NCI-H226 (cell line): ENCODE results near the gene SPTBN5.

Experiments
- DNase-seq: peaks from one replicate; pipeline ENCODE4 v3.0.0-alpha.2; 2015

SPTBN5 gene

GRCh38 chr15:41862515-41863116 is 31.2 kb downstream of the SPTBN5 start:
- no peak for DNase-seq

GRCh38 chr15:41861736-41862356 is 32.0 kb downstream of the SPTBN5 start:
- DNase-seq, result no peak

GRCh38 chr15:41860049-41860828 is 33.6 kb downstream of the SPTBN5 start:
- DNase-seq, result no peak

- DNase-seq, result no peak
Observed at GRCh38 chr15:41858756-41859155, 35.1 kb downstream of the SPTBN5 start.

GRCh38 chr15:41857316-41857715 is 36.5 kb downstream of the SPTBN5 start:
- no peak for DNase-seq

- DNase-seq, result no peak
Observed at GRCh38 chr15:41856716-41857115, 37.1 kb downstream of the SPTBN5 start.

- no peak for DNase-seq
Observed at GRCh38 chr15:41856262-41856661, 37.6 kb downstream of the SPTBN5 start.

GRCh38 chr15:41855261-41855961 is 38.4 kb downstream of the SPTBN5 start:
- DNase-seq, result no peak

- no peak for DNase-seq
Observed at GRCh38 chr15:41854443-41854842, 39.4 kb downstream of the SPTBN5 start.

GRCh38 chr15:41853831-41854230 is 40.0 kb downstream of the SPTBN5 start:
- no peak for DNase-seq

- DNase-seq, result no peak
Observed at GRCh38 chr15:41852736-41853590, 40.9 kb downstream of the SPTBN5 start.

- DNase-seq, result no peak
Observed at GRCh38 chr15:41851755-41852370, 42.0 kb downstream of the SPTBN5 start.

GRCh38 chr15:41851167-41851523 is 42.7 kb downstream of the SPTBN5 start:
- no peak for DNase-seq

GRCh38 chr15:41850482-41851166 is 43.2 kb downstream of the SPTBN5 start:
- no peak for DNase-seq

GRCh38 chr15:41849861-41850260 is 44.0 kb downstream of the SPTBN5 start:
- no peak for DNase-seq

GRCh38 chr15:41849204-41849603 is 44.6 kb downstream of the SPTBN5 start:
- DNase-seq, result no peak

- DNase-seq, result no peak
Observed at GRCh38 chr15:41848631-41849030, 45.2 kb downstream of the SPTBN5 start.

GRCh38 chr15:41847981-41848380 is 45.9 kb downstream of the SPTBN5 start:
- DNase-seq, result no peak

GRCh38 chr15:41847206-41847605 is 46.6 kb downstream of the SPTBN5 start:
- DNase-seq, result no peak

GRCh38 chr15:41844814-41845213 is 49.0 kb downstream of the SPTBN5 start:
- no peak for DNase-seq

GRCh38 chr15:41843571-41843970 is 50.3 kb downstream of the SPTBN5 start:
- no peak for DNase-seq

- DNase-seq, result no peak
Observed at GRCh38 chr15:41842229-41842628, 51.6 kb downstream of the SPTBN5 start.
